Breast epithelium (tissue), 4 donors: Measurements from ENCODE around the gene DSTYK. TPM values are rescaled to one million over a fixed set of nuclear protein-coding genes. Genes with fewer than 3 reads are reported as not detected.

ENCODE experiments used
- DNase-seq, 2 donors: peaks; one replicate each; pipeline ENCODE4 v3.0.0-alpha.2; 2019; ENCODE audit warnings: low spot score in 2 of 2
- H3K27ac ChIP-seq, 2 donors: fragments of 200-600 bp; sonication (generic) in 1 of 2; one replicate each; pipeline ENCODE4 v1.5.1; 2016 to 2019; ENCODE audit warnings: mild to moderate bottlenecking in 1 of 2
- H3K27me3 ChIP-seq, 2 donors: fragments of 200-600 bp; sonication (generic) in 1 of 2; one replicate each; pipeline versions ENCODE4 v1.5.1 to v1.6.0; 2017 to 2019; ENCODE audit warnings: control low read depth in 1 of 2, mild to moderate bottlenecking in 1 of 2
- H3K36me3 ChIP-seq: fragments of 200-600 bp; one replicate; pipeline ENCODE4 v1.5.1; 2019
- H3K4me1 ChIP-seq, 2 donors: fragments of 200-600 bp; sonication (generic); one replicate each; pipeline ENCODE4 v1.5.1; 2016 to 2019; ENCODE audit warnings: control low read depth in 1 of 2
- H3K4me3 ChIP-seq, 3 donors: fragments of 200-600 bp; sonication (generic); 1 replicate in 2 of 3; 2 replicates in 1 of 3; pipeline ENCODE4 v1.5.1; 2016 to 2019; ENCODE audit warnings: mild to moderate bottlenecking in 3 of 3, moderate library complexity in 2 of 3
- H3K9me3 ChIP-seq, 2 donors: fragments of 200-600 bp; sonication (generic) in 1 of 2; one replicate each; pipeline ENCODE4 v1.5.1; 2016 to 2019; ENCODE audit warnings: control low read depth in 1 of 2
- POLR2A ChIP-seq: fragments of 450-650 bp; IDR thresholded peaks from one replicate; pipeline ENCODE4 v1.6.1; 2016; ENCODE audit warnings: antibody characterized with exemption, mild to moderate bottlenecking, moderate library complexity
- POLR2AphosphoS5 ChIP-seq, 3 donors: sonication (generic); formaldehyde crosslinking; IDR thresholded peaks; one replicate each; pipeline ENCODE4 v1.6.1; 2017; ENCODE audit warnings: antibody characterized with exemption in 3 of 3
- intact Hi-C: fragments of 100-400 bp; cut with DNase I; formaldehyde crosslinking; loops from one replicate; pipeline ENCODE4 v1.15.1; 2023; ENCODE audit warnings: low total_unique reads
- total RNA-seq, 3 donors: library from RNA; depleted of rRNA; stranded (reverse); fragments of >200 nt; gene quantifications; one replicate each; pipeline ENCODE4 v1.1.0, GENCODE V29; 2016
- TF ChIP-seq, protein P1 (sequence below), 3 donors: fragments of 450-650 bp; IDR thresholded peaks; one replicate each; pipeline ENCODE4 v1.5.1; 2016 to 2017; ENCODE audit warnings: antibody characterized with exemption in 3 of 3, mild to moderate bottlenecking in 3 of 3, moderate library complexity in 3 of 3

DSTYK gene
- total RNA-seq, 3 donors from 2014 or later = 10.2 to 19.3 (median 12.5) TPM

- intact Hi-C loops = no loop called here
- Histone ChIP-seq H3K4me3 (no peak overlapping the region), H3K9me3 (no peaks in the 10 kb centered on the region), H3K27ac (no peak overlapping the region), H3K27me3 (no peaks in the 10 kb centered on the region), H3K4me1 (no peaks in the 10 kb centered on the region), H3K36me3 (no peaks in the 10 kb centered on the region)
- no peak for DNase-seq
- TF ChIP-seq, protein P1, sequence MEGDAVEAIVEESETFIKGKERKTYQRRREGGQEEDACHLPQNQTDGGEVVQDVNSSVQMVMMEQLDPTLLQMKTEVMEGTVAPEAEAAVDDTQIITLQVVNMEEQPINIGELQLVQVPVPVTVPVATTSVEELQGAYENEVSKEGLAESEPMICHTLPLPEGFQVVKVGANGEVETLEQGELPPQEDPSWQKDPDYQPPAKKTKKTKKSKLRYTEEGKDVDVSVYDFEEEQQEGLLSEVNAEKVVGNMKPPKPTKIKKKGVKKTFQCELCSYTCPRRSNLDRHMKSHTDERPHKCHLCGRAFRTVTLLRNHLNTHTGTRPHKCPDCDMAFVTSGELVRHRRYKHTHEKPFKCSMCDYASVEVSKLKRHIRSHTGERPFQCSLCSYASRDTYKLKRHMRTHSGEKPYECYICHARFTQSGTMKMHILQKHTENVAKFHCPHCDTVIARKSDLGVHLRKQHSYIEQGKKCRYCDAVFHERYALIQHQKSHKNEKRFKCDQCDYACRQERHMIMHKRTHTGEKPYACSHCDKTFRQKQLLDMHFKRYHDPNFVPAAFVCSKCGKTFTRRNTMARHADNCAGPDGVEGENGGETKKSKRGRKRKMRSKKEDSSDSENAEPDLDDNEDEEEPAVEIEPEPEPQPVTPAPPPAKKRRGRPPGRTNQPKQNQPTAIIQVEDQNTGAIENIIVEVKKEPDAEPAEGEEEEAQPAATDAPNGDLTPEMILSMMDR (IDR thresholded peaks at IDR 0.05) = no peak
- no peak for TF ChIP-seq POLR2A
- TF ChIP-seq POLR2AphosphoS5 (IDR thresholded peaks at IDR 0.05) = no peak
These were observed 83.9 kb downstream of the DSTYK start for GRCh38 chr1:205127646-205128045.

GRCh38 chr1:205124726-205125125 lies 86.8 kb downstream of the DSTYK start:
- no peaks in the 10 kb centered on the region for H3K9me3 ChIP-seq
- DNase-seq = no peak
- H3K27ac ChIP-seq = no peak overlapping the region
- no peaks in the 10 kb centered on the region for H3K36me3 ChIP-seq
- no peaks in the 10 kb centered on the region for H3K27me3 ChIP-seq
- no peak overlapping the region for H3K4me3 ChIP-seq
- TF ChIP-seq POLR2AphosphoS5 (IDR thresholded peaks at IDR 0.05) = no peak
- TF ChIP-seq, protein P1 (IDR thresholded peaks at IDR 0.05) = no peak
- no peak for TF ChIP-seq POLR2A
- intact Hi-C loops = no loop called here
- peaks cover 0 to 8% of the 10 kb centered on the region in 2 donors for H3K4me1 ChIP-seq

- Histone ChIP-seq H3K4me3 (peak overlapping the region; percentile 85 to 97 (median 89)), H3K27ac (peak overlapping the region; percentile 96 to 97), H3K27me3 (no peaks in the 10 kb centered on the region), H3K36me3 (no peaks in the 10 kb centered on the region), H3K9me3 (no peaks in the 10 kb centered on the region), H3K4me1 (peaks cover 0 to 8% of the 10 kb centered on the region in 2 donors)
- TF ChIP-seq POLR2AphosphoS5 (IDR thresholded peaks at IDR 0.05) (no peak), POLR2A (no peak)
- TF ChIP-seq, protein P1 (IDR thresholded peaks at IDR 0.05) = no peak
- intact Hi-C loops = no loop called here
- no peak for DNase-seq
These were observed 89.0 kb downstream of the DSTYK start for GRCh38 chr1:205122489-205122882.

- Histone ChIP-seq H3K4me3 (peak within 1 kb of the TSS; percentile 85 to 97 (median 89)), H3K27me3 (no peaks in the 10 kb centered on the region), H3K4me1 (peaks cover 0 to 8% of the 10 kb centered on the region in 2 donors), H3K36me3 (no peaks in the 10 kb centered on the region), H3K9me3 (no peaks in the 10 kb centered on the region), H3K27ac (peak within 1 kb of the TSS; percentile 96 to 97)
- intact Hi-C loops = no loop called here
- TF ChIP-seq, protein P1 (IDR thresholded peaks at IDR 0.05) = peak in 2 of 3 donors; percentile 53 to 67
- TF ChIP-seq POLR2AphosphoS5 (IDR thresholded peaks at IDR 0.05) (peak; percentile 87 to 93 (median 90)), POLR2A (peak; percentile 60)
- peak; percentile 93 to 94 for DNase-seq
These were observed 89.6 kb downstream of the DSTYK start, which contains the start of gene RBBP5 for GRCh38 chr1:205121660-205122488. TSS of gene RBBP5 (minus strand) at chr1:205121978. CDS start at chr1:205121873, 105 bp downstream.

- Histone ChIP-seq H3K4me1 (peaks cover 0 to 8% of the 10 kb centered on the region in 2 donors), H3K9me3 (no peaks in the 10 kb centered on the region), H3K36me3 (peaks cover 5% of the 10 kb centered on the region), H3K27me3 (no peaks in the 10 kb centered on the region), H3K27ac (no peak overlapping the region), H3K4me3 (no peak overlapping the region)
- no peak for DNase-seq
- no peak for TF ChIP-seq POLR2A
- no peak for TF ChIP-seq POLR2AphosphoS5 (IDR thresholded peaks at IDR 0.05)
- TF ChIP-seq, protein P1 (IDR thresholded peaks at IDR 0.05) = no peak
- intact Hi-C loops = loop anchor here (10.0 kb wide), 1 partner anchor 126 kb away; no protein-coding TSS in a partner anchor
These were observed 92.8 kb downstream of the DSTYK start for GRCh38 chr1:205118752-205119151.
